ENCODE measurements around the gene PLD4. TPM values are rescaled to one million over a fixed set of nuclear protein-coding genes. Genes with fewer than 3 reads are reported as not detected.

Gene PLD4
- total and polyA plus RNA-seq, 2 of the 8 experiments (the other 6 are each of a cell fraction or from before 2014, with no cell fraction given): 0.05 TPM; not detected in 1

GRCh38 chr14:104925214-104925854, 655 bp downstream of the PLD4 start:
- no peak overlapping the region for H2BK5ac ChIP-seq (ENCODE audit: low read depth, low read length)
- H3K4me1 ChIP-seq (replicated peaks in 1 of 4; ENCODE audit: control insufficient read depth in 3 of 4, insufficient read depth in 4 of 4, low read length in 3 of 4): peaks cover 0 to 4% (median 0%) of the 10 kb centered on the region in 4 experiments; a peak in 5 of 7 replicates
- H2BK12ac ChIP-seq (ENCODE audit: low read depth, low read length): no peak overlapping the region
- H2BK15ac ChIP-seq (ENCODE audit: low read length): no peak overlapping the region
- H2AFZ ChIP-seq (ENCODE audit: low read length): no peak overlapping the region
- H3K79me2 ChIP-seq (ENCODE audit: control insufficient read depth in 1 of 2, insufficient read depth in 2 of 2, low read length in 2 of 2): no peaks in the 10 kb centered on the region
- TF ChIP-seq EGR1 (IDR thresholded peaks at IDR 0.05; ENCODE audit: borderline replicate concordance, low read depth, low read length): no peak
- TF ChIP-seq ATF3 (IDR thresholded peaks at IDR 0.05; ENCODE audit: insufficient read depth, low read depth, low read length): no peak
- TF ChIP-seq CEBPB (IDR thresholded peaks at IDR 0.05; ENCODE audit: low read depth, low read length): no peak
- no peak for TF ChIP-seq RNF2 (IDR thresholded peaks at IDR 0.05; ENCODE audit: borderline replicate concordance, low read depth, low read length, missing control alignments, poor library complexity, severe bottlenecking)
- TF ChIP-seq POLR2AphosphoS5 (IDR thresholded peaks at IDR 0.05; ENCODE audit: low read depth, low read length): no peak
- no peak for TF ChIP-seq GTF2F1 (IDR thresholded peaks at IDR 0.05; ENCODE audit: borderline replicate concordance, low read depth, low read length)
- no peak for TF ChIP-seq EZH2 (IDR thresholded peaks at IDR 0.05; ENCODE audit: low read depth, low read length, severe bottlenecking)
- no peak for TF ChIP-seq RFX5 (IDR thresholded peaks at IDR 0.05; ENCODE audit: borderline replicate concordance, low read depth, low read length)
- TF ChIP-seq TAF7 (optimal IDR thresholded peaks at IDR 0.05; ENCODE audit: borderline replicate concordance, low read depth, low read length): no peak
- peaks cover 0 to 9% (median 3%) of the 10 kb centered on the region in 4 experiments; a peak in 3 of 7 replicates for H3K27me3 ChIP-seq (replicated peaks in 1 of 4; ENCODE audit: control insufficient read depth in 3 of 4, extremely low read depth in 1 of 4, insufficient read depth in 3 of 4, low read length in 3 of 4)
- WGBS, 2 experiments (ENCODE audit: extremely low coverage in 1 of 2, insufficient coverage in 1 of 2, insufficient read length in 1 of 2, insufficient replicate concordance in 2 of 2, low coverage in 1 of 2, low lambda C conversion rate in 2 of 2, missing lambda C conversion rate in 1 of 2): 95% methylated on average over 5 of the region's 10 CpGs; no CpG with 5 or more reads in 1 of the 2 experiments
- H3K18ac ChIP-seq (ENCODE audit: extremely low read depth, low read length): no peak overlapping the region
- no peak overlapping the region for H3K9ac ChIP-seq (replicated peaks in 1 of 4; ENCODE audit: extremely low read depth in 1 of 4, low read depth in 3 of 4, low read length in 3 of 4)
- H2BK120ac ChIP-seq (replicated peaks; ENCODE audit: low read depth, low read length): no peak overlapping the region
- no peak overlapping the region for H3K27ac ChIP-seq (ENCODE audit: low read depth, low read length)
- H3K23me2 ChIP-seq (ENCODE audit: low read depth, low read length): no peaks in the 10 kb centered on the region
- H3K36me3 ChIP-seq (ENCODE audit: control insufficient read depth in 2 of 4, insufficient read depth in 4 of 4, low read length in 3 of 4): no peaks in the 10 kb centered on the region
- H3K23ac ChIP-seq (ENCODE audit: insufficient read length): no peak overlapping the region
- no peak overlapping the region for H3K4me3 ChIP-seq (ENCODE audit: extremely low read depth in 1 of 4, insufficient read depth in 2 of 4, low read depth in 3 of 4, low read length in 4 of 4)
- H2AK5ac ChIP-seq (ENCODE audit: low read depth, low read length): no peak overlapping the region
- no peak overlapping the region; the same call in 1 of the 2 replicates for H4K8ac ChIP-seq (ENCODE audit: extremely low read depth, insufficient read depth, low read length)
- H4K5ac ChIP-seq (ENCODE audit: insufficient read length, low read depth, low read length): no peak overlapping the region
- no peak overlapping the region for H3K4ac ChIP-seq (replicated peaks; ENCODE audit: insufficient read length, low read depth, low read length)
- H4K20me1 ChIP-seq (replicated peaks in 1 of 2; ENCODE audit: control insufficient read depth in 1 of 2, insufficient read depth in 2 of 2, low read length in 2 of 2): peaks cover 0 to 2% of the 10 kb centered on the region in 2 experiments
- no peak overlapping the region for H3K56ac ChIP-seq (replicated peaks; ENCODE audit: insufficient read length, low read depth, low read length)
- H2BK20ac ChIP-seq (ENCODE audit: low read length): no peak overlapping the region
- H3K9me3 ChIP-seq (ENCODE audit: insufficient read depth in 2 of 2, low read depth in 1 of 2, low read length in 1 of 2): no peaks in the 10 kb centered on the region; a peak in 1 of 4 replicates
- H3K79me1 ChIP-seq (ENCODE audit: low read depth, low read length): no peaks in the 10 kb centered on the region
- CTCF ChIA-PET (ENCODE audit: partially characterized antibody): interaction anchor here (1.0 to 1.7 kb wide), 7 partner anchors 10 to 831 kb away, joined by 3 to 7 read pairs (median 3); no protein-coding TSS in a partner anchor
- no peak overlapping the region for H3K14ac ChIP-seq (ENCODE audit: insufficient read length)
- no peak for FAIRE-seq
- no peak for DNase-seq (ENCODE audit: low read depth in 1 of 2, low spot score in 2 of 2)
- H4K91ac ChIP-seq (replicated peaks; ENCODE audit: insufficient read length, low read length): no peak overlapping the region
- H3K4me2 ChIP-seq (ENCODE audit: insufficient read depth in 1 of 2, low read depth in 2 of 2, low read length in 2 of 2): no peak overlapping the region
- POLR2A ChIA-PET (ENCODE audit: partially characterized antibody): interaction anchor here (1.1 to 1.6 kb wide), 2 partner anchors 33 to 61 kb away, joined by 3 to 6 read pairs; partner anchors contain the start of gene CEP170B

Measured in H1 (cell line).